ENCODE data around the gene C13orf42.

The C13orf42 gene

DNA sequence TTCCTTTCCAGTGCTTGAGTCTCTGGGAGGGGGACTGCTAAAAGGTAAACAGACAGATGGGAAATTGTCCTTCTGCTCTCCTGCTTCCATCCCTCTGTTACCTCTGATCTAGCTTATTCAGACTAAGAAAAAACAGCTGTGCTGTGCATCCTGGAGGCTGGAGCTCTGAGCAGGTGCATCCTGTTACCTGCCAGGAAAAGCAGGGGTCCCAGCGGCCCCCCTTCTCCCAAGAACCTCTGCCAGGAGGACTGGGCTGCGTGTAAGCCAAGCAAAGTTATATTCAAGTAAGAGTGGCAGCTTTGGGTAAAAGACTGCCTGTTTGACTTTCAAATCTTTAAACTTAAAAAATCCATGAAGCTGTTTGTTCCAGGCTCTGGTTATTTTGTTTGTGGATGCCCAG lies 75.1 kb downstream of the C13orf42 start:
- in situ Hi-C loops (cut with HindIII; ENCODE audit: low sequenced_read_pairs): no loop called here

DNA sequence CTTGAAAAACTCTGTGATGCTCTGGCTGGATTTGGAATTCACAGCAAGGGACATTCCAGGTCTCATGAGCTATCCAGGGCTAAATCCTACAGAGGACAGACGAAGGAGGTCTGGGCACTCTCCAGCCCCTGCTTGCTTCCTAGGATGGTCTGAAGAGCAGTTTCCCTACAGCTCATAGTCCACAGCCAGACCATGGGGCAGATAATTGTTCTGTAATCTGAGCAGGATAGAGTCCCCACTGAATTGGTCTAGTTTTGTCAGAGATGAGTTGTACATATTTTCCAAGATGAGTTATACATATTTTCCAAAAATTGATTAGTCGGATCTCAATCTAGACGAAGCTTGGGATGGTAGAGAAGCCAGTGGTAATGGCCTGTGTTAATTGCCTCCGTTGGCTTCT lies 75.6 kb downstream of the C13orf42 start:
- in situ Hi-C loops (cut with HindIII; ENCODE audit: low sequenced_read_pairs): no loop called here

DNA sequence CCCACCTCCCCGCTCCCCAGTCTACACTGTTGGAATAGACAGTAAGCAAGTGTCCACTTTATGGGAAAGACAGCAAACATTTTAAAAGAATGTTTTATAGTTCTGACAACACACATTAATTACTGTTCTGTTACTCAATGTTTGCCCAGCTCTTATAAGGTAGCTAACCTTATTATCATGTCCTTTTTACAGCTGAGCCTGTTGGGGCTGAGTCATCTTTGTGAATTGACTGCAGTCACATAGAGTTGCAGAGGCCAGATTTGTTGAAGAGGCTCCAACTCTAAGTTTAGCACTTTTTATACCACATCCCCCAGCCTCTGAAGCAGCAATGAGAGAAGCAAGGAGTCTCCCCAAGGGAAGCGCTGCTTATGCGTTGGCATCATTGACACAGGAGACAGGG lies 76.2 kb downstream of the C13orf42 start:
- in situ Hi-C loops (cut with HindIII; ENCODE audit: low sequenced_read_pairs): no loop called here

DNA sequence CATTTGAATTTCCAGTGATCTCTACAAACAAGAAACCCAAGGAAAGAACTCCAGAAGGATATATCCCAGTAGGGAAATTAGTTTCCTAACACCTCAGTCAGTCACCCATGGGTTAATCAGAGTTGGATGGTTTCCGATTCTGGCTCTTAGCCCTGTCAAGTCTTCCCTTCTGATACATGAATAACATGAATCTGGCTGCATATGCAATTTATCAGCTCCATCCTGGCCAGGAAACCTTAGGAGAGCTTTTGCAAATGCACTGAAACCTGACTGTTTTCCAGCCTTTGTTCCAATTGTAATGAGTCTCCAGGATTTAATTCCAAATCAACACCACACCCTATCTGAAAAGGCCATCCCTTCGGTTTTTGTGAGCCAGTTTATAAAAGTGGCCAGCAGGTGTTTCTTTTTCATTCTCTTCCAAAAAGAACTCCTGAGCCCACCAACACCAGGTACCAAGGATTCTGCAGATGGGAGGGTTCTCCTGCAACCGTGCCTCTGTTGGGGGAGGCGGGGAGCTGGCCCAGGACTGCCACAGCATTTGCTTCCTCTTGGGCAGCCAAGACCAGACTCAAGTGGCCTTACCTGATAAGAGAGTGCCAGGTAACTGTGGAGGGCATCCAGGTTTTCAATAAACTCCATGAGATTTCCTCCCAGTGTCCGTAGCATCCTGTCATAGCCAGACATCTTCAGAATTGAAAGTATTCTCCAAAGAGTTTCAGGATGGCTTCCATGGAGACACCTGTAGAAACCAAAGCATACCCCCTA lies 77.5 kb downstream of the C13orf42 start:
- in situ Hi-C loops (cut with HindIII; ENCODE audit: low sequenced_read_pairs): no loop called here

DNA sequence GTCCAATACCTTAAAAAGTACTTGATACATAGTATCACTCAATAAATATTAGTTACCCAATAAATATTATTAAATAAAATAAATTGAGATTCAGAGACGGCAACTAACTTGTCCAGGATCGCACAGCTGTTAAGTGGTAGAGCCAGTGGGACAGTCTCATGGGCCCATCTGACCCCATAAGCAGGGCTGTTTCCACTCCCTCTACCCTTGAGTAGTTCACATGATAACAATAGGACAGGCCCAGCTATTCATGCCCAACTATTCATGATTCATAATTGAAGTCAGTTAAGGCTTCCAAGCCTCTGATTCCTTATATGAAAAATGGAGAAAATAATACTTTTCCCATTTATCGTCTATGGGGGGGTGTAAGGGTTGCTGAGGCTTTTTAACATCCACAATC lies 78.2 kb downstream of the C13orf42 start:
- in situ Hi-C loops (cut with HindIII; ENCODE audit: low sequenced_read_pairs): no loop called here
